NCI-H524 treated with DMSO at 0.1 percent for 48 hours (cell line): ENCODE results near the gene CCDC192.

Experiments
- DNase-seq: peaks from one replicate; lab custom pipeline; 2025; lab: John Stamatoyannopoulos, UW

CCDC192 gene

DNA sequence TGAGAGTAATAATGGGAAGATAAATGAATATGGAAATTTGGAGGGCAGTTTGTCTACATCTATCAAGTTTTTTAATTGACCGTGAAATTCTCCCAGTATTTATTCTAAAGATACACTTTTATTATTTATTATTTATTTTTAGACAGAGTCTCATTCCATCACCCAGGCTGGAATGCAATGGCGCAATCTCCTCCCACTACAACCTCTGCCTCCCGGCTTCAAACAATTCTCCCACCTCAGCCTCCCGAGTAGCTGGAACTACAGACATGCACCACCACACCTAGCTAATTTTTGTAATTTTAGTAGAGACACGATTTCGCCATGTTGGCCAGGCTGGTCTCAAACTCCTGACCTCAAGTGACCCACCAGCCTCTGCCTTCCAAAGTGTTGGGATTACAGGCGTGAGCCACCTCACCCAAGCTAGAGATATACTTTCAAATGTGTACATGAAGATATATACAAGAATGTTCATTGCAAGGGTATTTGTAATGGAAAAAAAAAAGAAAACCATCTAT, 282.7 kb downstream of the CCDC192 start:
- DNase-seq: no peak

DNA sequence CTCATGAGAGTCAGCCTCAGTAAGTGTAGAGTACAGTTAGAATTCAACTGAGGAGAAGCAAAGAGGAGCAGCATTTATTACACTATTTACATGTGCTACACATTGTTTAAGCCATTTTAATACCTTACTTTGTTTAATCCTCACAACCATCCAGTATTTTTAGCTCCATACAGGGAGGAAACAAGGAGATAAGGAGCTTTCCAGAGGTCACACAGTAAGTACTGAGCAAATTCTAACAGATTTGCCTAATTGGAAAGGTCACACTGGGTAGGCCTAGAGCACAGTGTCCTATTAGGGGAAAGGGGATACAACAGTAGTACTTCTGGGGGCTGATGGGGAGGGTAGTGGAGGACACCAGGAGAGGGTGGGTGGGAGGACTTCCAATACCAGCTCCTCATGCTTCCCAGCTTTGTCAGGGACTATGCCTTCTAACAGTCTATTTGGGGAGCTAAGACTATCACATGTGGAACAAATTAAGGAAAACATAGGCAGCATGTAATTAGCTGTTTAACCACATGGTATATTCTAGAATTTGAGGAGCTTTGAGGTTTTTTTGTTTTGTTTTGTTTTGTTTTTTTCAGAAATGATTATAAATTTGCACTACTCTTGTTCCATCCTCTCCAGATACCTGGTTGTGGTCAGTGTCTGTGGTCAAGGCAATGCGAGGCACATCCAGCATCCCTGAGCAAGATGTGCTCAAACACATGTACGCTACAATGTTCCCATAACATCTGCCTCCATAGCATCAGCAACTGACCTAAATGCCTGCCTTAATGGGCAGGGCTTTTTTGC, 284.4 kb downstream of the CCDC192 start:
- DNase-seq: no peak

DNA sequence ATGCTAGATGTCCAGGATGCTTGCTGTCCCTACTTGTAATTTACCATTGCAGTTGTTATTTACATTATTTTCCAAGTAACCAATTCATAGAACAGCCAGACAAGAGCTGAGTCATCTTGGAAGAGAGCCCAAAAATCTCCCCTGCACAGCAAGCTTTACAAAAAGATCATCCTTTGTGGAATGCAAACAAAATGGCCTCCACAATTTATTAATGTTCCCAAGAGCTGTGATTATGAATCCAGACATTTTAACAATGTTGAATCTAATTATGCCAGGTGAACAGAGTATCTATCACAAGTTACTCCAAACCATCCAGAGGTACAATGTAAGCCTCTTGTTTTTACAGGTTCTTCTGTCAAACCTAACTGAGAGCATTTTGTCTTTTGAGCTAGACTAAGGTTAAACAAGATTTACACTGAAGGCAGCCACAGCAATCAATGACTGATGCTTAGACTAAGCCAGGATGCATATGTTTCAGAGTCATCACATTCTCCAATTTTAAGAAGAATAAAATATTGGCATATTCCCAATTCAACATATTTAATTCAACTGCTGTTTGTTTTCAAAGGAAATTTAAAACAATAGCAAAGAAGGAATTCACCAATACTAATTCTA, 285.1 kb downstream of the CCDC192 start:
- DNase-seq: no peak
